ENCODE results near the gene LYAR. TPM values are rescaled to one million over a fixed set of nuclear protein-coding genes. Genes with fewer than 3 reads are reported as not detected.

LYAR gene
- total RNA-seq = 10.7 and 11.1 TPM in 2 replicates

GRCh38 chr4:4289941-4290850 lies at the start of gene LYAR, which contains the start of gene ZBTB49:
Gene LYAR, minus strand, starts transcription at chr4:4290154. Its CDS starts 6,412 bp downstream, at chr4:4283742.
Gene ZBTB49, plus strand, starts transcription at chr4:4290251. Its CDS starts 9,695 bp downstream, at chr4:4299946.

GRCh38 chr4:4248029-4248884 lies 41.7 kb downstream of the LYAR start, which contains the start of gene TMEM128:
Gene TMEM128, minus strand, starts transcription at chr4:4248223. Its CDS starts 21 bp downstream, at chr4:4248202.

GRCh38 chr4:4226606-4227438 lies 63.1 kb downstream of the LYAR start, which contains the start of gene OTOP1:
Gene OTOP1, minus strand, starts transcription at chr4:4226929. Its CDS starts 65 bp downstream, at chr4:4226864.

Other genes with a start within 250 kb of the LYAR start
- not detected in 2 replicates for gene OTOP1, start 63.2 kb downstream of the LYAR start, total RNA-seq
- gene TMEM128, start 41.9 kb downstream of the LYAR start, total RNA-seq = 15.2 and 18.4 TPM in 2 replicates
- 2.7 and 5.1 TPM in 2 replicates for gene ZBTB49, start 97 bp upstream of the LYAR start, total RNA-seq
- 5.9 and 6.4 TPM in 2 replicates for gene NSG1, start 96.9 kb upstream of the LYAR start, total RNA-seq